Neural cell (in vitro differentiated cells): Measurements from ENCODE around the gene TFDP1.

Source experiments
- EP300 ChIP-seq: fragments of 450-650 bp; conservative IDR thresholded peaks from 2 replicates; pipeline ENCODE4 v1.6.1; 2014; ENCODE audit warnings: antibody characterized with exemption, mild to moderate bottlenecking, moderate library complexity; ENCODE audit not compliant: poor library complexity, severe bottlenecking
- EZH2 ChIP-seq: fragments of 200-600, 300-800 bp; shearing (Covaris generic), sonication (generic); IDR thresholded peaks from 2 replicates; pipeline ENCODE4 v1.6.1; 2014; ENCODE audit warnings: antibody characterized with exemption, low read length, borderline replicate concordance, mild to moderate bottlenecking; ENCODE audit not compliant: insufficient read depth, poor library complexity, severe bottlenecking
- MXI1 ChIP-seq: fragments of 450-650 bp; conservative IDR thresholded peaks from 2 replicates; pipeline ENCODE4 v1.6.1; 2014; ENCODE audit warnings: antibody characterized with exemption, mild to moderate bottlenecking; ENCODE audit not compliant: poor library complexity, severe bottlenecking
- POLR2AphosphoS5 ChIP-seq: IDR thresholded peaks from 2 replicates; pipeline ENCODE4 v1.6.1; 2012
- TF ChIP-seq, protein P1 (sequence below): fragments of 450-650 bp; IDR thresholded peaks from 2 replicates; pipeline ENCODE4 v1.5.1; 2014; ENCODE audit warnings: antibody characterized with exemption, mild to moderate bottlenecking, moderate library complexity; ENCODE audit not compliant: poor library complexity, severe bottlenecking

- TF ChIP-seq EZH2 (no peak), EP300 (no peak), POLR2AphosphoS5 (no peak), MXI1 (no peak)
- TF ChIP-seq, protein P1, sequence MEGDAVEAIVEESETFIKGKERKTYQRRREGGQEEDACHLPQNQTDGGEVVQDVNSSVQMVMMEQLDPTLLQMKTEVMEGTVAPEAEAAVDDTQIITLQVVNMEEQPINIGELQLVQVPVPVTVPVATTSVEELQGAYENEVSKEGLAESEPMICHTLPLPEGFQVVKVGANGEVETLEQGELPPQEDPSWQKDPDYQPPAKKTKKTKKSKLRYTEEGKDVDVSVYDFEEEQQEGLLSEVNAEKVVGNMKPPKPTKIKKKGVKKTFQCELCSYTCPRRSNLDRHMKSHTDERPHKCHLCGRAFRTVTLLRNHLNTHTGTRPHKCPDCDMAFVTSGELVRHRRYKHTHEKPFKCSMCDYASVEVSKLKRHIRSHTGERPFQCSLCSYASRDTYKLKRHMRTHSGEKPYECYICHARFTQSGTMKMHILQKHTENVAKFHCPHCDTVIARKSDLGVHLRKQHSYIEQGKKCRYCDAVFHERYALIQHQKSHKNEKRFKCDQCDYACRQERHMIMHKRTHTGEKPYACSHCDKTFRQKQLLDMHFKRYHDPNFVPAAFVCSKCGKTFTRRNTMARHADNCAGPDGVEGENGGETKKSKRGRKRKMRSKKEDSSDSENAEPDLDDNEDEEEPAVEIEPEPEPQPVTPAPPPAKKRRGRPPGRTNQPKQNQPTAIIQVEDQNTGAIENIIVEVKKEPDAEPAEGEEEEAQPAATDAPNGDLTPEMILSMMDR: no peak
Observed at GRCh38 chr13:113670541-113670940, 86.0 kb downstream of the TFDP1 start.
